ENCODE results near the gene SFTPA1.
"Not testable (repeated sequence)": the region's sequence is repeated elsewhere in the genome, so short reads cannot be mapped to it uniquely, and the experiment has no call there.

SFTPA1 gene

GRCh38 chr10:79638318-79638717, 27.6 kb downstream of the SFTPA1 start:
- POLR2A ChIA-PET: no interaction called here
- TF ChIP-seq, protein P1, sequence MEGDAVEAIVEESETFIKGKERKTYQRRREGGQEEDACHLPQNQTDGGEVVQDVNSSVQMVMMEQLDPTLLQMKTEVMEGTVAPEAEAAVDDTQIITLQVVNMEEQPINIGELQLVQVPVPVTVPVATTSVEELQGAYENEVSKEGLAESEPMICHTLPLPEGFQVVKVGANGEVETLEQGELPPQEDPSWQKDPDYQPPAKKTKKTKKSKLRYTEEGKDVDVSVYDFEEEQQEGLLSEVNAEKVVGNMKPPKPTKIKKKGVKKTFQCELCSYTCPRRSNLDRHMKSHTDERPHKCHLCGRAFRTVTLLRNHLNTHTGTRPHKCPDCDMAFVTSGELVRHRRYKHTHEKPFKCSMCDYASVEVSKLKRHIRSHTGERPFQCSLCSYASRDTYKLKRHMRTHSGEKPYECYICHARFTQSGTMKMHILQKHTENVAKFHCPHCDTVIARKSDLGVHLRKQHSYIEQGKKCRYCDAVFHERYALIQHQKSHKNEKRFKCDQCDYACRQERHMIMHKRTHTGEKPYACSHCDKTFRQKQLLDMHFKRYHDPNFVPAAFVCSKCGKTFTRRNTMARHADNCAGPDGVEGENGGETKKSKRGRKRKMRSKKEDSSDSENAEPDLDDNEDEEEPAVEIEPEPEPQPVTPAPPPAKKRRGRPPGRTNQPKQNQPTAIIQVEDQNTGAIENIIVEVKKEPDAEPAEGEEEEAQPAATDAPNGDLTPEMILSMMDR (IDR thresholded peaks at IDR 0.05; ENCODE audit: control extremely low read depth, extremely low read depth, low read depth, missing control alignments): no peak
- DNase-seq (ENCODE audit: extremely low spot score): no peak
- CTCF ChIA-PET: no interaction called here

- DNase-seq (ENCODE audit: extremely low spot score); CTCF ChIA-PET; POLR2A ChIA-PET: not testable (repeated sequence)
Observed at GRCh38 chr10:79652695-79653094, 42.0 kb downstream of the SFTPA1 start.

DNA sequence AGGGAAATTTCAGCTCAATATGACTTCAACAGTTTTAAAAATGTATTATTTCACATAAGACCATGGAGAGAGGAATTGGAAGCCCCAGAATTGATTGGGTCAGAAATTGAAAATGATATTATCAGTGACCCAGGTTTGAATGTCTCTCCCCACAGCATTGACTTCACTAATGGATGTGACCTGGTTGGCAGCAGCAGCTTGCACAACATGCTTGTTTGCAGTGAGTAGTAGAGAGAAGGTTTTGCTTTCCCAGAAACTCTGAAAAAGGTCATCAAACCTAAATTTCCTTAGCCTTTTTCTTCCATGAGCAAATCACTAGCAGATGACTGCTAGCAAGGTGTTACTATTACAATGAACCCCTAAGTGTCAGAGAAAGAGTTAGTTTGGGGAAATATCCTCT, 52.5 kb downstream of the SFTPA1 start:
- DNase-seq (ENCODE audit: extremely low spot score); CTCF ChIA-PET; POLR2A ChIA-PET: not testable (repeated sequence)

DNA sequence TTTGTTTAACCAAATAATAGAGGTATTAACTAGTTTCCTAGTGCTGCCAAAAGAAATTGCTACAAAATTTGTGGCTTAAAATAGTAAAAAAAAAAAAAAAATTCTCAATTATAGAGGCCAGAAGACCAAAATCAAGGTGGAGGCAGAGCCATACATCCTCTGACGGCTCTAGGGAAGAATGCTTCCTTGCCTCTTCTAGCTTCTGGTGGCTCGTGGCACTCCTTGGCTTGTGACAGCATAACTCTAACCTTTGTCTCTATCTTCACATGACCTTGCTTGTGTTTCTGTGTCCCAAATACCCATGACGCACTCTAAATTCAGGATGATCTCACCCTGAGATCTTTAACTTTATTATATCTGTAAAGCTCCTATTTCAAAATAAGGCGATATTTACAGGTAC, 53.9 kb downstream of the SFTPA1 start:
- DNase-seq (ENCODE audit: extremely low spot score); POLR2A ChIA-PET; CTCF ChIA-PET: not testable (repeated sequence)
